Suppressor macrophage treated with lipopolysaccharide for 4 hours (primary cell): Measurements from ENCODE around the gene FOXJ1.

Experiments used
- DNase-seq: peaks from one replicate; pipeline ENCODE4 v3.0.0-alpha.2; 2020

FOXJ1 gene

GRCh38 chr17:76122431-76123190, 18.4 kb downstream of the FOXJ1 start:
- DNase-seq, result no peak

- no peak for DNase-seq
Observed at GRCh38 chr17:76121932-76122430, 19.1 kb downstream of the FOXJ1 start.

GRCh38 chr17:76120658-76121008, 20.4 kb downstream of the FOXJ1 start:
- DNase-seq, result no peak

- no peak for DNase-seq
Observed at GRCh38 chr17:76119409-76120371, 21.4 kb downstream of the FOXJ1 start.

GRCh38 chr17:76115138-76115754, 25.8 kb downstream of the FOXJ1 start:
- no peak for DNase-seq

GRCh38 chr17:76111956-76112355, 29.1 kb downstream of the FOXJ1 start:
- no peak for DNase-seq

GRCh38 chr17:76107509-76107908, 33.5 kb downstream of the FOXJ1 start:
- peak; percentile 20 for DNase-seq

- no peak for DNase-seq
Observed at GRCh38 chr17:76106703-76107102, 34.3 kb downstream of the FOXJ1 start.

- DNase-seq, result no peak
Observed at GRCh38 chr17:76104896-76105231, 36.2 kb downstream of the FOXJ1 start.

- DNase-seq, result no peak
Observed at GRCh38 chr17:76104140-76104895, 36.7 kb downstream of the FOXJ1 start.

GRCh38 chr17:76103274-76104139, 37.5 kb downstream of the FOXJ1 start, which contains the start of gene EXOC7:
TSS of gene EXOC7 (minus strand) at chr17:76103787. CDS start at chr17:76103692, 95 bp downstream.
- peak; percentile 98 for DNase-seq

GRCh38 chr17:76102944-76103273, 38.1 kb downstream of the FOXJ1 start:
- DNase-seq, result no peak

- DNase-seq, result no peak
Observed at GRCh38 chr17:76097716-76098295, 43.2 kb downstream of the FOXJ1 start.

- no peak for DNase-seq
Observed at GRCh38 chr17:76095943-76096342, 45.1 kb downstream of the FOXJ1 start.

GRCh38 chr17:76094046-76094445, 47.0 kb downstream of the FOXJ1 start:
- DNase-seq, result no peak

- no peak for DNase-seq
Observed at GRCh38 chr17:76092526-76093413, 48.3 kb downstream of the FOXJ1 start.

- DNase-seq, result no peak
Observed at GRCh38 chr17:76091526-76092286, 49.3 kb downstream of the FOXJ1 start.

- DNase-seq, result no peak
Observed at GRCh38 chr17:76090517-76091129, 50.4 kb downstream of the FOXJ1 start.
